Immature natural killer cell (primary cell): Measurements from ENCODE around the gene TUBGCP5. TPM values are rescaled to one million over a fixed set of nuclear protein-coding genes. Genes with fewer than 3 reads are reported as not detected.

ENCODE experiments used
- DNase-seq, 3 donors: peaks; one replicate each; pipeline ENCODE4 v3.0.0; 2022; ENCODE audit warnings: mixed read lengths in 1 of 3
- H3K27ac Mint-ChIP-seq, 6 donors: one replicate each; pipeline ENCODE4 v1.8.0; 2020; ENCODE audit warnings: mixed read lengths in 6 of 6, mild to moderate bottlenecking in 5 of 6, inconsistent platforms in 4 of 6, moderate library complexity in 3 of 6
- H3K27me3 Mint-ChIP-seq, 3 donors: one replicate each; pipeline ENCODE4 v1.8.0; 2020 to 2021; ENCODE audit warnings: low read depth in 3 of 3, mild to moderate bottlenecking in 3 of 3, mixed read lengths in 3 of 3, moderate library complexity in 3 of 3, inconsistent platforms in 1 of 3
- H3K36me3 Mint-ChIP-seq, 3 donors: one replicate each; pipeline ENCODE4 v1.8.0; 2020; ENCODE audit warnings: mixed read lengths in 3 of 3, inconsistent platforms in 2 of 3, mild to moderate bottlenecking in 2 of 3
- H3K4me1 Mint-ChIP-seq, 2 donors: one replicate each; pipeline ENCODE4 v1.8.0; 2020; ENCODE audit warnings: inconsistent platforms in 2 of 2, mild to moderate bottlenecking in 2 of 2, mixed read lengths in 2 of 2, moderate library complexity in 1 of 2
- H3K4me3 Mint-ChIP-seq, 5 donors: one replicate each; pipeline ENCODE4 v1.8.0; 2020; ENCODE audit warnings: mild to moderate bottlenecking in 5 of 5, mixed read lengths in 5 of 5, inconsistent platforms in 3 of 5, moderate library complexity in 3 of 5
- H3K9me3 Mint-ChIP-seq, 6 donors: one replicate each; pipeline ENCODE4 v1.8.0; 2020; ENCODE audit warnings: mild to moderate bottlenecking in 6 of 6, mixed read lengths in 6 of 6, inconsistent platforms in 4 of 6, moderate library complexity in 3 of 6
- polyA plus RNA-seq, 3 donors: library from polyadenylated mRNA; unstranded; fragments of 300-500 nt; fragmentation: Illumina TruSeq; gene quantifications; one replicate each; pipeline ENCODE4 v1.2.3, GENCODE V29; 2021

Gene TUBGCP5
- polyA plus RNA-seq, 3 donors from 2014 or later: 3.6 to 7.9 (median 4.8) TPM

DNA sequence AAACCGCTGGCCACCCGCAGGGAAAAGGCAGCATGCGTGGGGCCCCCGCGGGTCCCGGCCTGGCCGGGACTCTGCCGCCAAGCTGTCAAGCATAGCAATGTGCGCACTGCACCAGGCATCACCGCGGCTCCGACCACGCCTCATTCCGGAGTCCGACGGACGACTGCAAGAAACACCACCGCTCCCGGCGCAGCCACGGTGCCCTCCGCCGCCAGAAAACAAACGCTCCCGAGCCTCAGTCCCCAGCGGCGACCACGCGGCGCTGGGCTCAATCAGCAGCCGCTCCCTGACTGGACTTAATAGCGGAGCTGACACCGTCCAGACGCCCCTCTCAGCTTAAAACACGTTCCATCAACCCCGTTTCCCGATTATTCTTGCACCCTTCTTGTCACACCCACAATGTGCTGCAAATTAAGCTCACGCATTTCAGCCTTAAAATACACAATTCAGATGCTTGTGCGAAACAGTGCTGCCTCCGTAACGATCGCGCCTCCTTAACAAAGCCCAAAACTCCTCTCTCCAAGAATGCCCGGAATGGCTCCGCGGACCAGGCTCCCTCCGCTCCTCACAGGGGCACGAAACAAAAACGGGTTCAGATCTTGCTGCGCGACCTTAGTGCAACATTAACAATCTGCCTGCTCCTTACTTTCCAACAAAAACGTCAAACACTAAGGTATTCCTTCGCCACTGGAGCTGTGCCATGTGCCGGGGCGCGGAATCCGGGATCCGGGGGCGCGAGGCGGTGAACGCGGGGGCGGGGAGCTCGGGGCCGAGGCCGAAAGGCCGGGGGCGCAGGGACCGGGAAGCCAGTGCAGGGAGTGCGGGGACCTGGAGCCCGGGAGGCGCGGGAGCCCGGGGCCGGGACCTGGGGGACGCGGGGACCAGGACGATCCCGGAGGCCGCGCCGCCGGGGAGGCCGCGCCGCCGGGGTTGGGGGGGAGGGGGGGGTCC is 59.9 kb downstream of the TUBGCP5 start:
- peaks cover 9 to 24% (median 10%) of the 10 kb centered on the region in 3 donors for H3K27me3 Mint-ChIP-seq
- no peaks in the 10 kb centered on the region for H3K36me3 Mint-ChIP-seq

DNA sequence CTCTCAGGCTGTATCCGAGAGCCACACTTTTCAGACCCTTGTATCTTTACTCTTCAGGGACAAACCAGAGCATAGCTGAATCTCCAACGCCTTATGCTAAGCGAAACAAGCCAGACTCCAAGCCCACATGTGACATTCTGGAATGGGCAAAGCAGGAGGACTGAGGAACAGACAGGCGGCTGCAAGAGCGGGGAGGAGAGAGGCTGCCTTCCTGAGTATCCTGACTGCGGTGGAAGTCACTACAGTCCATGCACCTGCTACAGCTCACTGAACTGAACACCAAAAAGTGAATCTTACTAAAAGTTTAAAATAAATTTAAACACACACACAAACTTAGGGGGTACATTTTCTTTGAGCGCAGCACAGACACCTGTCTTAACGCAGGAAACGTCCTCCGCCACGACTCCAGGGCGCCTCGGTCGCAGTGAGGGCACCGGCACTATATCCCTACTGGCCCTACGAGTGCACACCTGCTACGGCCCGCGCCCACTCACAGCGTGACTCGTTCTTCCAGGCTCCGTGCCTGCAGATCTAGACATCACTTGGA is 60.6 kb downstream of the TUBGCP5 start:
- Mint-ChIP-seq H3K27ac (no peak overlapping the region), H3K4me3 (peak overlapping the region; percentile 84 to 95 (median 85)), H3K36me3 (no peaks in the 10 kb centered on the region), H3K4me1 (peaks cover 15 to 17% of the 10 kb centered on the region in 2 donors), H3K9me3 (peaks cover 0 to 3% (median 0%) of the 10 kb centered on the region in 6 donors), H3K27me3 (peaks cover 9 to 24% (median 10%) of the 10 kb centered on the region in 3 donors)
- DNase-seq: no peak

More for the DNA sequence above, 59.9 kb downstream of the TUBGCP5 start:
- Mint-ChIP-seq H3K27ac (peak overlapping the region in 1 of 6 donors; percentile 1), H3K4me1 (peaks cover 15 to 17% of the 10 kb centered on the region in 2 donors), H3K9me3 (peaks cover 0 to 3% (median 0%) of the 10 kb centered on the region in 6 donors), H3K4me3 (peak overlapping the region; percentile 84 to 95 (median 85))
- DNase-seq: peak in 2 of 3 donors; percentile 4 to 16

DNA sequence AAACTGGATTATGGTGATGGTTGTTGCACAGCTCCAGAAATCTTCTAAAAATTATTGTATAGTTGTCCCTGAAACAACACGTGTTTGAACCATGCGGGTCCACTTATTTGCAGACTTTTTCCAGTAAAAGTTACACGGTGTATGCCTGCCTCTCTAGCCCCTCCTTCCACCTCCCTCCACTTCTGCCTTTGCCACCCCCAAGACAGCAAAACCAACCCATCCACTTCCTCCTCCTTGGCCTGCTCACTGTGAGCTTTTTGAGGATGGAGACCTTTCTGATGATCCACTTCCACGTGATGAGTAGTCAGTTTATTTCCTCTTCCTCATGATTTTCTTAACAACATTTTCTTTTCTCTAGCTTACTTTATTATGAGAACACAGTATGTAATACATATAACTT is 64.6 kb downstream of the TUBGCP5 start:
- Mint-ChIP-seq H3K27me3 (peaks cover 9 to 23% (median 9%) of the 10 kb centered on the region in 3 donors), H3K27ac (no peak overlapping the region), H3K9me3 (peaks cover 0 to 3% (median 0%) of the 10 kb centered on the region in 6 donors), H3K4me3 (no peak overlapping the region), H3K36me3 (no peaks in the 10 kb centered on the region), H3K4me1 (peaks cover 12 to 16% of the 10 kb centered on the region in 2 donors)
- DNase-seq: no peak

DNA sequence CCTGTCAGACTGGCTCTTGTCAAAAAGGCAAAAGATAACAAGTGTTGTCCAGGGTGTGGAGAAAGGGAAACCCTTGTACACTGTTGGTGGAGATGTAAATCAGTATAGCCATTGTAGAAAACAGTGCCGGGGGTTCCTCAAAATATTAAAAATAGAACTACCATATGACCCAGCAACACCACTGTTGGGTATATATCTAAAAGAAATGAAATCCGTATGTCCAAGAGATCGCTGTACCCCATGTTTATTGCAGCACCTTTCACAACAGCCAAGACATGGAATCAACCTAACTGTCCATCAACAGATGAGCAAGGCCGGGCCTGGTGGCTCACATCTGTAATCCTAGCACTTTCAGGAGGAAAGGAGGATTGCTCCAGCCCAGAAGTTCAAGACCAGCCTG is 65.4 kb downstream of the TUBGCP5 start:
- Mint-ChIP-seq H3K27me3 (peaks cover 3 to 15% (median 3%) of the 10 kb centered on the region in 3 donors), H3K36me3 (peaks cover 0 to 3% (median 0%) of the 10 kb centered on the region in 3 donors), H3K9me3 (no peaks in the 10 kb centered on the region), H3K4me3 (no peak overlapping the region), H3K27ac (no peak overlapping the region), H3K4me1 (peaks cover 5 to 8% of the 10 kb centered on the region in 2 donors)
- DNase-seq: no peak

DNA sequence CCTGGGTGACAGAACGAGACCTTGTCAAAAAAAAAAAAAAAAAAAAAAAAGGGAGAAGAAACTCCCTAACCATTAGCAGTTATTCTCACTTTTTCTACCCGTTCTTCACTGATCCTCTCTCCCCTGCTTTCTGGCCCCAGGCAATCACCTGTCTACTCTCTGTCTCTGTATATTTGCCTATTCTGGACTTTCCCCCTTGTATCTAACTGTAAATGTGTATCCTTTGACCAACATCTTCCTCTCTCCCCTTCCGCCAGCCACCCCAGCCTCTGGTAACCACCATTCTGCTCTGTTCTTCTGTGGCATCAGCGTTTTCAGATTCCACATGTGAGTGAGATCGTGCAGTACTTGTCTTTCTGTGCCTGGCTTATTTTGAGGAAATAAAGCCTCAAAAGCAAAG is 66.1 kb downstream of the TUBGCP5 start:
- Mint-ChIP-seq H3K4me3 (no peak overlapping the region), H3K27me3 (peaks cover 0 to 8% (median 2%) of the 10 kb centered on the region in 3 donors), H3K27ac (no peak overlapping the region), H3K36me3 (peaks cover 0 to 4% (median 3%) of the 10 kb centered on the region in 3 donors), H3K9me3 (no peaks in the 10 kb centered on the region), H3K4me1 (peaks cover 0 to 1% of the 10 kb centered on the region in 2 donors)
- no peak for DNase-seq

DNA sequence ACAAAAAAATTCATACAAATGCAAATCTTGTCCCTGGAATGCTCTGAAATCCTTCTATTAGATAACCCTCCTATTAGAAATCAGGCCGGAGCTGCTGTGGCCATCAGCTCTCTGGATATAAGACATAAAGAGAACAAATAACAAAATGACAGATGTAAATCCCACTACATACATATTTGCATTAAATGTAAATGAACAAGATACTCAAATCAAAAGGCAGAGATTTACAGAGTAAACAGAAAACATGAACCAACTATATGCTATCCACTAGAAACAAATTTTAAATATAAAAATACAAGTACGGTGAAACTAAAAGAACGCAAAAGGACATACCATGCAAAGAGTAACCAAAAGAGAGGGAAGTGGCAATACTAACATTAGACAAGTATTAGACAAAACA is 69.9 kb downstream of the TUBGCP5 start:
- Mint-ChIP-seq H3K9me3 (no peaks in the 10 kb centered on the region), H3K36me3 (peaks cover 0 to 4% (median 3%) of the 10 kb centered on the region in 3 donors), H3K27ac (no peak overlapping the region), H3K4me1 (no peaks in the 10 kb centered on the region), H3K27me3 (peaks cover 0 to 2% (median 0%) of the 10 kb centered on the region in 3 donors), H3K4me3 (no peak overlapping the region)
- DNase-seq: no peak

DNA sequence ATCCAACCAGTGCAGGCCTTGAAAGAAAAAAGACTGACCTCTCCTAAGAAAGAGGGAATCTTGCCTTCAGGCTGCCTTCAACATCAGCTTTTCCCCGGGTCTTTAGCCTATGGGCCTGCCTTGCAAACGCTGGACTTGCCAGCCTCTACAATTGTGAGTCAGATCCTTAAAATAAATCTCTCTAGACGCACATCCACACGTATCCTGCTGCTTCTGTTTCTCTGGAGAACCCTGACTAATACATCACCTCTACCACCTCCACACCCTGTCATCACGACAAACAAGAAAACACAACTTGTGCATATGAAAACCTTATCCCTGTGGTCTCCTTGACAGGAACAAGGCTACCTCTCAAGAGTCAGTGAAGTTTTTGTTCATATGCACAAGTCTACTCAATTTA is 71.0 kb downstream of the TUBGCP5 start:
- H3K4me3 Mint-ChIP-seq: no peak overlapping the region

DNA sequence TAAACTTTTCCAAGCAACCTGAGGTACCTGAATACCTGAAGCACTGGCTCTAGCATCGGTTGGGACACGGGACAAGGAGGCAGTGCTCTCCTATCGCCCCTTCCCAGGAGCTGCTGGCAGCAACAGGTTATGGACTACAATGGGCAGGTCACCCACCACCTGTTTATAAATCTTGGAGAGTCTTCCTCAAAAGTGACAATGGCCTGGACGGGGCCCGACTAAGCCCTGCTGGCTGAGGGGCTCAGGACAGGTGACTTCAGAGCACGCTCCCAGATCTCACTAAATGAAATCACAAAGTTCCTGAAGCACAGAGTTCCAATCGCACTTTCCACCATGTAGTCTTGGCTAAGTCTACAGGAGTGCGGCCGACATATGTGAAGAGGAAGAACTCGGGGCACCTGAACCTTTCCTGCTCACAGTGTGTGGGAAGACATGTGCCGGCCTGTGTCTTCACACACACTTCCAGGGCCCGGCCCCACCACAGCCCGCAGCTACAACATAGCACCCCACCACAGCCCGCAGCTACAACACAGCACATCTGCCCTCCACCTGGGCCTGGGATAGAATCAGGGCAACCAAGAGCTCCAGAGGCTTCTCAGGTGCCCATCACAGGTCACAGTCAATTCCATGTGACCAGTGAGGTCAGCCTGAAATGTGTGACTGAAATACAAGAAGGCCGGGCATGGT is 72.1 kb downstream of the TUBGCP5 start:
- Mint-ChIP-seq H3K9me3 (no peaks in the 10 kb centered on the region), H3K27ac (no peak overlapping the region), H3K4me3 (no peak overlapping the region), H3K4me1 (no peaks in the 10 kb centered on the region), H3K27me3 (no peaks in the 10 kb centered on the region), H3K36me3 (peaks cover 0 to 4% (median 3%) of the 10 kb centered on the region in 3 donors)
- no peak for DNase-seq

More for the DNA sequence above, 71.0 kb downstream of the TUBGCP5 start:
- DNase-seq: no peak
- Mint-ChIP-seq H3K27me3 (peaks cover 0 to 1% (median 0%) of the 10 kb centered on the region in 3 donors), H3K36me3 (peaks cover 0 to 4% (median 3%) of the 10 kb centered on the region in 3 donors), H3K27ac (no peak overlapping the region), H3K4me1 (no peaks in the 10 kb centered on the region), H3K9me3 (no peaks in the 10 kb centered on the region)

DNA sequence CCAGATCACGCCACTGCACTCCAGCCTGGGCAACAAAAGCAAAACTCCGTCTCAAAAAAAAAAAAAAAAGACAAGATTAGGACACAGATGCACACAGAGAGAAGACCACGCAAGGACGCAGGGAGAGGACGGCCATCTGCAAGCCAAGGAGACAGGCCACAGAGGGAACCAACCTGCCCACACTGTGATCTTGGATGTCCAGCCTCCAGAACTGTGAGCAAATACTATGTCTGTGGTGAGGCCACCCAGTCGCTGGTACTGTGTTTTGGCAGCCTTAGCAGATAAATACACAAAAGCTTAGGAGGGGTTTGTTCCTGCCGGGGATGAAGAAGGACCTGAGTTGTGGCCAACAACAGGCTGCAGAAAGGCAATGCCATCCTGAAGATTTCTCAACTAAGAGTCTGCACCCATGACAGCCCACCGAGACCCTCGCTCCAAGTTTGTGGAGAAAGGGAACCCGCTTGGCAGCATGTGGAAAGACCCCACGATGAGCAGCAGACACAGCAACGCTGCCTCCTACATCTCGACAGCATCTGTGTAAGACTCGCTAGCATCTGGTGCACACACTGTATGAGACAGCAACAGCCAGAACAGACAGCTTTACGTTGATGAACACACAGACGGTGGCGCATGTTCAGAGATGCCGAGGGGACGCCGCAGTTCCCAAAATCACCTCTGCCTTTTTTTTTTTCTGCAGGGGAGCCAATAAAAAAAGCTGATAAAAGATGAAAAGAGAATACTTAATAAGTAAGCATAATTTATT is 72.9 kb downstream of the TUBGCP5 start:
- Mint-ChIP-seq H3K4me1 (no peaks in the 10 kb centered on the region), H3K27ac (no peak overlapping the region), H3K9me3 (no peaks in the 10 kb centered on the region), H3K27me3 (no peaks in the 10 kb centered on the region), H3K36me3 (peaks cover 0 to 4% (median 3%) of the 10 kb centered on the region in 3 donors), H3K4me3 (no peak overlapping the region)
- no peak for DNase-seq

DNA sequence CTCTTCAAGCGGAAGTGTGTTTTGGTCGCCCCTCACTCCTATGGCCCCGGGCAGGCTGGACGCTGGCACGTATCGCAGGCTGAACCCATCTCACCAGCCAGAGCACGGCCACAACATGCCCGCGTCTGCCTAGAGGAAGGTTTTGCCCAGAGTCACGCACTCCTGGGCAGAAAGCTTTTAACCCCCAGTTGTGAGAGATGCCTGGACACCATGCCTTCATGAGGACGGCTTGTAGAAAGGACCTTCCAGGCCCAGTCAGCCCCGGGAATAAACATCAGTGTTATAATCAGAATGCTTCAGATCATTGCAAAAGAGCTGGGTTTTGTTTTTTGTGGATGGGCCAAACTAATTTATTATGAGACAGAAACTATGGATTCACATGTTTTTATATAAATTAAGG is 75.7 kb downstream of the TUBGCP5 start:
- Mint-ChIP-seq H3K4me3 (no peak overlapping the region), H3K36me3 (peaks cover 0 to 4% (median 0%) of the 10 kb centered on the region in 3 donors), H3K9me3 (no peaks in the 10 kb centered on the region)

DNA sequence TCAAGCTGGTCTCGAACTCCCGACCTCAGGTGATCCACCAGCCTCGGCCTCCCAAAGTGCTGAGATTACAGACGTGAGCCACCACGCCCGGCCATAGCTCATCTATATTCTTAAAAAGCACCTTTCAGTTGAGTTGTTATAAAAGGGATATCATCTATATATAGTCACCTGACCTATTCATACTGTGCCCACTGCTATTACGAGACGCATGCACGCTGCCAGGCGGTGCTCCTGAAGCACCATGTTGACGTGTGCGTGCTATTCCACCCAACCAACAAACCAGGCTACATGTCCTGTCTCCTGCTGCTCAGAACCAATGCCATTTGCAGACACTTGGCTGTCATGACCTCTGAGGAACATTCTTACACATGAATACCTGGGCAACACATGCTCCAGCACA is 76.8 kb downstream of the TUBGCP5 start:
- no peaks in the 10 kb centered on the region for H3K36me3 Mint-ChIP-seq
- no peaks in the 10 kb centered on the region for H3K9me3 Mint-ChIP-seq
- no peak overlapping the region for H3K27ac Mint-ChIP-seq
- no peak overlapping the region for H3K4me3 Mint-ChIP-seq
- H3K4me1 Mint-ChIP-seq: no peaks in the 10 kb centered on the region
- no peak for DNase-seq
- no peaks in the 10 kb centered on the region for H3K27me3 Mint-ChIP-seq

More for the DNA sequence above, 75.7 kb downstream of the TUBGCP5 start:
- Mint-ChIP-seq H3K27me3 (no peaks in the 10 kb centered on the region), H3K27ac (no peak overlapping the region), H3K4me1 (no peaks in the 10 kb centered on the region)
- no peak for DNase-seq

DNA sequence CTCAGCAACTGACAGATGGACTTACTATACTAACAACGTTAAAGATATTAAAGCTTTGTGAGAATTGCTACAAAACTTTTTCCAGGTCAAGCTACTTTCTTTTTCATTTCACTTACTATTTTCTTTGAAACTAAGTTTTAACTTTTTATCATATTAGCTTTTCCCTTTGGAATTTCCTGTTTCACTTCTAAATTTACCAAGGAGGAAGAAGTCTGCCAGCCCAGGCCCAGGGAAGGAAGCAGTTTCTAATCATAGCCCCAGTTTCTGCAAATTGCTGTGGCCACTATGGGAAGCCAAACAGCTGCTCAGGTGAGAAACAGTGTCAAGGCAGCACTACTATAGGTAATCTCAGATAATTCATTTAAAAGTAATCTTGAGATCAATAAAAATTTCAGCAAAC is 77.6 kb downstream of the TUBGCP5 start:
- DNase-seq: no peak
- Mint-ChIP-seq H3K4me1 (no peaks in the 10 kb centered on the region), H3K9me3 (no peaks in the 10 kb centered on the region), H3K36me3 (no peaks in the 10 kb centered on the region), H3K27ac (no peak overlapping the region), H3K4me3 (no peak overlapping the region), H3K27me3 (no peaks in the 10 kb centered on the region)

DNA sequence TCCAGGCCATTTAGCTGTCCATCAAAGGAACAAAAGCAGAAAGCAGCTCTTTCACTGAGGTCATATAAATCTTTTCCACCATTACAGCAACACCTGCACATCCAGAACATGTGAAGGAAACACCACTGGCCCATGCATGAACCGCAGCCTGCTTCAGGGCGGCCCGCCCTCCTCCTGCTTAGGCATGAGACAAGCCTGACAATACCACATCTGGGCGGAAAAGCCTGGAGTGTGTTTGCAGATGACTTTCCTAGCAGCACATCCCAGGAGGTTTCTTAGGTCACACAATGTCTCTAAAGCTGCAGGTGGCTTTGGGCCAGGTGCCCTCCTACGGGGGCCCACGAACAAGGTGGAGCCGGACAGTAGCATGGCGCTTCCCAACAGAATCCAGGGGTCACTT is 78.8 kb downstream of the TUBGCP5 start:
- Mint-ChIP-seq H3K27ac (no peak overlapping the region), H3K4me1 (no peaks in the 10 kb centered on the region), H3K27me3 (no peaks in the 10 kb centered on the region), H3K36me3 (no peaks in the 10 kb centered on the region), H3K4me3 (no peak overlapping the region), H3K9me3 (no peaks in the 10 kb centered on the region)
- no peak for DNase-seq
